HG02970 (cell line): ENCODE results near the gene RTN4IP1.
"Not testable (repeated sequence)": the region's sequence is repeated elsewhere in the genome, so short reads cannot be mapped to it uniquely, and the experiment has no call there.

Experiments
- ATAC-seq: cut with Tn5 transposase; IDR thresholded peaks from one replicate; pipeline ENCODE4 v1.9.1; 2021; ENCODE audit warnings: mild to moderate bottlenecking, moderate library complexity, moderate number of reproducible peaks; ENCODE audit not compliant: unreplicated experiment, low FRiP score

The RTN4IP1 gene

DNA sequence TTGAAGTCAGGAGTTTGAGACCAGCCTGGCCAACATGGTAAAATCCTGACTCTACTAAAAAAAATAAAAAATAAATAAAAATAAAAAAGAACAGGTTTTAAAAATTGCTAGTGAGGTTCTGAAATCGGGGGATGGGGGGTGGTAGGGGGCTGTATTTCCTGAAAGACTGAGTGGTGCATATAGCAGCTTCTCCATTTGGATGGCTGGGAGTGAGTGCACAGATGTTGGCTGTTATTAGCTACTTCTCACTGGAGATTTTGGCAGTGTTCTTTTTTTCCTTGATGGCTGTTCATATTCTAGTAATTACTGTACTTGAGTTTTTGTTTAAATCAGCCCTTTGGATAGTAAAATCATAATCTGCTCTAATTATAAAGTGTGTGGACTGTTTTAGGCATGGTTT is 79.8 kb downstream of the RTN4IP1 start:
- ATAC-seq, result no peak

DNA sequence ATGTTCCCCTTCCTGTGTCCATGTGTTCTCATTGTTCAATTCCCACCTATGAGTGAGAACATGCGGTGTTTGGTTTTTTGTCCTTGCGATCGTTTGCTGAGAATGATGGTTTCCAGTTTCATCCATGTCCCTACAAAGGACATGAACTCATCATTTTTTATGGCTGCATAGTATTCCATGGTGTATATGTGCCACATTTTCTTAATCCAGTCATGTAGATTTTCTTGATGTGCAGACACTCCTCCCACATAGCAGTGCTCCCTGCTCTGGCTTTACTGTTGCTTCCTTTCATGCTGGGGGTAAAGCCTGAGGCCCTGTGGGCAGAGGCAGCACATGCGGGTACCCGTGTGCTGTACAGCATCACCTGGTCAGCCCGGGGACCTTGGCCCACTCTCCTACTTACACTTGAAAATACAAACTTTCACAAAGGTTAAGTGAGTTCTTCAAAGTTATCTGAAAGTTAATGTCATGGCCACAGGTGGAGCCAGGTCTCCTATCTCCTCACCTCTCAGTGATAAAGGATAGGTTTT is 80.3 kb downstream of the RTN4IP1 start:
- ATAC-seq, result not testable (repeated sequence)

DNA sequence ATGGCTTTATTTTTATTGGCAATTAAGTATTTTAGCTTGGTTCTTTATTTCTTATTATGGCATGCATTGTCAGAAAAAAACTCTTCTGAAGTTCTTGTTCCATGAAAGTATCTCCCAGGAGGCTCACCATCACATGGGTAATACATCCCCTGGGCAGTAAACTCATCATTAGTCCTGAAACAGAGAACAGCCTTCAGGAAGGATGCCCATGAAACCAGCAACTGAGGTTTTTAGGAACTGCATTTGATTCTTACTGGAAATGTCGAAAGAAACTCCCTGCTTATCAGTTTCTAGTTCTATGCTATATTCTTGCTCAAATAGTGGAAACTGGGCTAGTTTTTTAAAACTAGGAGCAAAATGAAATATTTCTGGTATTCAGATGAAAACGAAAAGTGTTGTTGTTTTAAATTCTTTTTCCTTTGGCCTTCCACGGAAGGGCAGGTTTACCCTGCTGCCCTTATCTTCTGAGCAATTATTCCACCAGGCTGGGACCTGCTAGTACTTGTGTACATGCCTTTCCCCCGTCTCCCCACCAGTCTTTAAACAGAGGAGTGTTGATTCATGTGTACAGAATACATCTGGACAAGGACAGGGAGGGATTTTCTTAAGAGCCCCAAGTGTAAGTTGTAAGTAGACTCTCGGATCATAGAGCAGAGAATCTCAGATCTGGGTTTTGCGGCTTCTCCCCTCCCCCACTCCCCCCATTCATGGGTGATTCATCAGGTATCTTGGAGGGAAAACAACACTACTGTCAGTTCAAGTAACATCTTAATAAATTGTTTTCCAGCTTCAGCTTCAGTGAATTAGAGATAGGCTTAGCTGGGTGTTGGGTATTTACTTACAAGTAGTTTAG is 81.5 kb downstream of the RTN4IP1 start:
- ATAC-seq, result no peak

DNA sequence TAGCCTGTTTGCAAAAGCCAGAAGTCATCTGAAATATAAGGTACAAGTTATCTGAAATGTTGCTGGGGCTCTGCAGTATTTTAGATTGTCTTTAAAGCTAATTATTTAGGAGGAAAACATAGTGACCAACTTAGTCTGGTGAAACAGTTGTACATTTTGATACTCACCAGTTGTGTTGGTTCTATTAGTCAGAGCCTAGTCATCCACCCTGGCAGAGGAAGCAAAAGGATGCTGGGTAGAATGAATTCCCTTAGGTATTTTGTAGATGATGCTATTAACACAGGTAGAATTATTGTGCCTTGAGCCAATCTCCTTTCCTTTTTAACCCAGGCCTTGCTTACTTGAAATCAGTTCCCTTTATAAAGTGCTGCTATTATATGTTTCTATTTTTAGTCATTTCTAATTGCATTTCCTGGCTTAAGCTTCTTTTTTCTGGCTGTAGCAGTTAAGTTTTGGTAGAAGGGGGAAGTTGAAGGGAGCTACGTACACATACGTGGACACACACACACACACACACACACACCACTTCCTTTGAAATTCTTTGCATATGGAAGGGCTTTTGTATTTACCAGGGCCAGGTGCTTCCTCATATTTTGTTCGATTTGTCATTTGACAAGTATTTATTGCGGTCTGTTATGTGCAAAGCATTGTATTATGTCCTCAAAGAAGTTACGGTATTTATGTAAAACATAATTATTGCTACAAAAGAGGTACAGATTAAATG is 82.4 kb downstream of the RTN4IP1 start:
- ATAC-seq, result no peak

DNA sequence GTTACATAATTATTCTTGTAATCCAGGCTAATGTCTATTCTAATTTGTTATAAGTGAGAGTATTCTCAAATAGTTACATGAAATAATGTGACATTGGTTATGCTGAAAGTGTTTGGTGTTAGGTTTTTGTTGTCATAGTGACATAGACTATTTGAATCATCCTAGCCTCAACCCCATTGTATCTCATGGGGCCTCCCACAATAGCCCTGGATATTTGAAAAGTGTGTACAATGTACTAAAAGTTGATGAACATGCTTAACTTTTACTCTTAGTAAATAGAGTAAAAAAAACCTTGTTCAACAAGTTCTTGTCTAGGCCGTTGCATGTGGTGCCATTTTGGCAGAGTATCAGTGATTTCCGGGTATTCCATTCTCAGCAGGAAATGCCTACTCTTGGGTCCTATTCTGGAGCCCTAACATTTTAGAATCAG is 83.0 kb downstream of the RTN4IP1 start:
- no peak for ATAC-seq

DNA sequence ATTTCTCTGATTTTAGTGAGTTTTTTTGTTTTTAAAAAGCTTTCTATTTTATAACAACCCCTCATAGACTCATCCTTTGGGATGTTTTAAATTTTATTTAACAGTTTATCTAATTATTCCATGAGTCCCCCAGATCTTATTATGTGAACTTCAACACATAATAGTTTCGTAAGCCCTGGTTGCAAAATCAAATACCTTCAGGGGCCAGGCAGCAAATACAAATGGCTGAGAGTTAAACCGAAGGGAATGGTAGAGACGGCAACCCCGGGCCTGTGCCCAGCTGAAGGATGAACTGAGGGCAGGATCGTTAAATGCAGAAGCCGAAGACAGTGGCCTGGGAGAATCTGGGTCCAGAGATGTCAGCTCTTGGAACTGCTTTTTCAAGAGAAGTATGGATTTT is 88.4 kb downstream of the RTN4IP1 start:
- no peak for ATAC-seq

DNA sequence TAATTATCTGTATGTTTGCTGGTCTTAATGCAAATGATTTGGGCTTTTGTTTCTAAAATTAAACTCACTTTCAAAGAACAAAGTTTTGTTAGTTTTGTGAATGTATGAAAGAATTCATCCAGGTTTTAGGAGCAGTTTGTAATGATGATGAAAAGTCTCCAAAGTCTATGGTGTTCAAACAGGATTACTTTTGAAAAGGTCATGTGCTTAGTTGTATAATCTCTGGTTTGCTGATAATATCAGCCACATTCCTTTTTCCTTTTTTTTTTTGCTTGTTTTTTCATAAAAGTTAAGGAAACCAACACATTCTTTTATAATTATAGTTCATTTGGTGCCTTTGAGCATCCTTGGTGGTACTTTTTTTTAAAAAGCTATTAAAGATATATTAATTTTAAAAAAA is 88.9 kb downstream of the RTN4IP1 start:
- ATAC-seq, result no peak

DNA sequence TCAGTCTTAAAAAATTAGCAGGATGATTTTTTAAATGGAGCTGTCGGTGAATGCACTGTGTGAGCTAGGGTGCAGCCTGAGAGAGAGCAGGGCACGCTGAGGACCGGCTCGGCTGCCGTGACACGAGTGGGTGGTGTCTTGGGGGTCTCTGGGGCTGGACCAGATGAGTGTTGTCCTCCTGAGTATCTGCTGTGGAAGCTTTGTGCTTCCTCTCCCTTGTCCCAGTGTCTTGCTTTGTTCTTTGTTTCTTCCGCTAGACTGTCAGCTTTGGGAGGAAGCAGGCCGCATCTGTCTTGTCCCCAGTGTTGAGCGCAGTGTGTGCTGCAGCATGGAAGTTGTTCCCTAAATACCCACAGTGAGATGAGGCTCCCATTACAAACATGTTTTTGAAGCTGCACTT is 89.4 kb downstream of the RTN4IP1 start:
- ATAC-seq, result no peak

DNA sequence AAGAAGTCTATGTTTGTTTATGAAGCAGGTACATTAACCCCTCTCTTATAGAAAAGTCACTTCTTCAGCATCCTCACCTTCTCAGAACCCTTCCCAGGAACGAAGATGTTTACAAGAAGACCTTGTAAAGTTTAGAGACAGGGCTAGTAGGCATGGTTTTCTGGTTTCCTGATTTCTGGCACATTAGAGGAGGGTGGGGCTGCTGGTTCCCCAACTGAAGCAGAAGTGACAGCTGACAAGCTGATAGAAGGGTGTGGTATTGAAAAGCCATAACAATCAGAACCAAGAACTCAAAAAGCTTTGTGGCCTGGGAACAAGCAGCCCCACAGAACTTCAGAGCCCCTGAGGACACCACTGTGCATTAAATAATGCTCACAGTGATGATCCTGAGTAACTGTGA is 91.2 kb downstream of the RTN4IP1 start:
- no peak for ATAC-seq

DNA sequence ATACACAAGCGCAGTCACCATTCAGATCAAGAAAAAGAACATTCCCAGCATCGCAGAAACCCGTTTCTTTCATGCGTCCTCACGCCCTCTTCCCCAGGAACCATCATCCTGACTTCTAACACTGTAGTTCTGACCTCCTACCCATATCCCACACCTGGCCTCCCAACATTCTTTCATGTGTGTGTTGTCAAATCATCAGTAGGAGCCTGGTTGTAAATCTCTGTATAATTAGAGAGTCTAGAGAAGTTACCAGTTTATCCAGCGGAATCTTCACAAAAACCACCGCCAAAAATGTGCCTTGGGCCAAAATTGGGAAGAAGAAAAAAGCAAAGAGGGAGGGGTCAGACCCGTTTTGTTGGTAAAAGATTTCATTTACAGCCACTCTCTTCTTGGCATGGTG is 91.6 kb downstream of the RTN4IP1 start:
- no peak for ATAC-seq

DNA sequence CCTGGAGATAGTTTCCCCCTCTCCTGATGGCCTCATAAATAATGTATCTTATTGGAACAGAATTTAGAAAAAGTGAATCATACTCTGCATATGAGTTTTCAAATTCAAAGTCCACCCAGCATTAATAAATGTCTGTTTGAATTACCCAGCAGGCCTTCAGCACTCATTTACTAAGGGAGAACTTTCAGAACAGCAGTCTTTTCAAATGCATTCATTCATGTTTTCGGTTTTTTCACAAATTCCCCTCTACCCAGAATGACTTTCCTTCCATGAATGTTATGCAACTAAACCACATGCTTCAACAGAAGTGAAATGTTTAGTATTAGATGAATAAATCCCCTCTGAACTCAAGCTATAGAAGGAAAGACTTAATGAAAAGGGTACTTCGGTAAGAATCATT is 92.4 kb downstream of the RTN4IP1 start:
- ATAC-seq, result no peak

DNA sequence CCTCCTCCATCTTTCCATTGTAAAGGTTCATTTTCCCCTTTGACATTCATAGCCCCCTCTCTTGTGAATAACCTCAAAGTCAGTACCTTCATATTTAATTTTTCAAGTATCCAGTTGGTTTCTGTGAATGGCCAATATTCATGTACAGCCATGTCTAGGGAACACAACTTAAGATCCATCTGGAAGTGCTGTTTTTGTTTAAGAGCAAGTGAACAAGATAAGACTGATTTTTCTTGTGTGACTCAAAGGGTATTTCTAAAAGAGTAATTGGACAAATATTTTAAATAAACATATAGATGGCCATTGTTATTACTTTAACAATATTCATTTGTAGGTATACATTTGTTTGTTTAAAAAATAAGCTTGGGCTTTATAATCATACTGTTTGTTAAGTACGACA is 92.9 kb downstream of the RTN4IP1 start:
- no peak for ATAC-seq

DNA sequence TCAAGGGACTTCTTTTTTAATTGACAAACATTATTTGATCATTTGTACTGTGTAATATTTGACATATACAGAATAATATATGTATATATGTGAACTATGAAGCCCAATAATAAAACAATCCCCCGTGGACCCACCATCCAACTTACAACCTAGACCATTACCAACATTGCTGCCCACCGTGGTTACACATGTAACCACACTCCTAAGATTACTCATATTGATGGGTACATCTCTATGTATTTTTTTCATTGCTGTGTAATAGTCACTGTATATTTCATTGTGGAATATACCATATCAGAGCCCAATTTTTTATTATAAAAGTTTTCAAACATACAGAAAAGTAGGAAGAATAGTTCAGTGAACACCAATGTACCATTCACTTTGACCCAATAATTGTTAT is 94.3 kb downstream of the RTN4IP1 start:
- no peak for ATAC-seq

DNA sequence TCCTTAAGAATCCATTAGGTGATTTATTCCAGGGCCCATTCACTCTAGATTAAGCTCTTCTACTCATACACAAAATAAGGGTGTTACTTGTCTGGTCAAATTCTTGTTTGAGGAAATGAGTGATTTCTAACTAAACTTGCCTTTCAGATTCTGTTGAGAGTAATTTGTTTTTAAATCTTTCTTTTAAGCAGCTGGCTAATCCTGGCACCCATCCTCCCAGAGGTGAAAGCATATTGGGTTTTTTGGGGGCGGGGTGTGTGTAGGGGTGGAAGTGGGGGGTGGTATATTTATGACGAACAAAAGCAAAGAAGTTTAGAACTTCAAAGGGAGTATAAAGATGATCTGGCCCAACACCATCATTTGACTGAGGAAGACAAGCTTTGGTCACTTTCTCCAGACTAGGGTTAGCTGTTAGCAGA is 94.7 kb downstream of the RTN4IP1 start:
- ATAC-seq, result no peak

DNA sequence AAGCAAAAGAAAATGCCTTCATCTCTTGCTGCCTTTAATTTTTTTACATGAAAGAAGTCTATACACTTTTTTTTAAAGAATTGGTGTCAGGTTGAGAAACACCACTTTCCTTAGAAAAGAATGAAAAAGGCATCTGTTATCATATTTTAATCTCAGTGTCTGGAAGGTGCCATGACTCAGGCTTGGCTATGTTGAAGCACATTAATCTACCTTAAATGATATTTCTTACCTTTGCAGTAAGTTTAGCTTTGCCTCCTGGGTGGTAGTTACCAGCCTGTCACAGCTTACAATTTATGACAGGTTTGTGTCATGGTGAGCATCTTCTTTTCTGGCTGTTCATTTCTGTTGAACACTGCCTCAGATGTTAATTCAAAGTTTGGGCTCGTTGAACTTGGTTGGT is 95.3 kb downstream of the RTN4IP1 start:
- no peak for ATAC-seq

DNA sequence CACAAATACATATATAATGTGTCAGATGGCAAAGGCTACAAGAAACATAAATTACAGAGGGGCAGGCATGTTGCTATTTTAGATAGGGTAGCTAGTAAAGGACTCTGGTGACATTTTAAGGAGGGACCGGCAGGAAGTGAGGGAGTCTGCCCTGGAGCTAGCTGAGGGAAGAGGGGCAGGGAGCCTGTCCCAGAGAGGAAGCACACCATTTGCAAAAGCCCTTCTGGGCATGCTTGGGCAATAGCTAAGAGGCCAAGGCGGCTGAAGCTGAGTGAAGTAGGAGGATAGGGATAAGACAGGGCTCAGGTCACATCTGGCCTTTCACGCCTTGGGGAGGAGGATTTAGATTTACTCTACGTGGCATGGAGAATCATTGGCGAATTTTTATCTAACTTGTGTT is 96.2 kb downstream of the RTN4IP1 start:
- no peak for ATAC-seq

DNA sequence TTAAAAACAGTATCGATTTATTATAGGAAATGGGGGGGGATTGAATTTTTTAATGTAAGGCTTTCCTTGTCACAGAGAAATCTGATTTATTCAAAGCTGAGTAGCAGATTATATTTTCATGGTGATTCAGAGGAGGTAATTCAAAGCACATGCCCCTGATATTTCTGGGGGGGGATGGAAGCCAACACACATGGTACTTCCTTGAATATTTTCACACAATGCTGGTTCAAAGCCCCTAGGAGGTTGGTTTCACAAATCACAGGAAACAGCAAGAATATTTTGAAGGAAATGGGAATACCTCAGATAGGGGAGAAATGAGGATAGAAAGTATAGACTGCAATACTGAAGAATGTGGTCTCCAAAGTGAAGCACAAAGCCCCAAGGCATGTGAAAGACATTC is 98.8 kb downstream of the RTN4IP1 start:
- no peak for ATAC-seq

DNA sequence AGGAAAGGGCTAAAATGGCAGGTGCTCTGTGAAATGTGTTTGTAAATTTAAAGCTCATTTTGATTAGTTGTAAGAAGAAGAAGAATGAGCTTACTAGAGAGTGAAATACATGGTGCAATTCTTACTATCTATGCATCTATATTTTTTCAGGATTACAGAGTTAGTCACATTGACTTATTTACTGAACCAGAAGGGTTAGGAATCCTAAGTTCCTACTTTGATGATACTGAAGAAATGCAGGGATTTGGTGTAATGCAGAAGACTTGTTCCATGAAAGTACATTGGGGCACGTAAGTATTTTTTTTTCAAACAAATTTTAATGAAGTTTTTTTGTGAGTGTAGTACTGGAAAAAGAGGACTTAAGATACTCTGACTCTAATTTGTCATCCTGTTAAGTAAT is 99.3 kb downstream of the RTN4IP1 start:
- ATAC-seq, result no peak

DNA sequence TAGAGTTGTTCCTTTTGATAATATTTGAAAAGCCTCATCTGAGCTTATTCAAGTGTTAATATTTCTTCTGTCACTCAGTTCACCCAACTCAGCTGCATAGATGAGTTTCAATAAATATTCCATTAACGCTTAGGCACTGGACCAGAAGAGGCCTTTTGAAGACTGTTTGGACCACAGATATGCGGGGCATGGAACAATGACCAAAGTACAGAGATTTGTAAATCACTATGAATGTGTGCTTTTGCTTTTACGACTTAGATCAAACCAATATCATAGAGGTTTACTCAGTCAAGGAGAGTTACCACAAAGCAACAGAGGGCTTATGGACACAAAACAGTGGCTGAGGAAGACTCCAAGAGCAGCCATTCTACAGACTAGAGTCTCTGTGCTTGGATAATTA is 99.9 kb downstream of the RTN4IP1 start:
- no peak for ATAC-seq

DNA sequence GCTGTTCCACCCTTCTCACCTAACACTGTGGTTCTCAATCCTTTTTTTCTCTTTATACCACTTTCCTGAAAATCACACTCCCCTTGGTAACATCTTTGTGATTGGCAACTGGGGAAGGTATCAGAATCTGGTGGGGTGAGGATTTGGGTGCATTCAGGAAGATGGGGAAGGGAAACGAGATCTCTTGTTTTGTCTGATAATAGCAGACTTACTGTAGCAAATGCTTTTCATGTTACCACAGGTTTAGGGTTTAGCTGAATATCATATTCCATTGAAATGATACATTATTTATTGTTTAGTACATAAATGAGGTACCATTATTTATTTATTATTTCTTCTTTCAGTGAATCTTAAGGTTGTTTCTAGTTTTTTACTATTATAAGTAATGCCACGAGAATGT is 100.8 kb downstream of the RTN4IP1 start:
- no peak for ATAC-seq

DNA sequence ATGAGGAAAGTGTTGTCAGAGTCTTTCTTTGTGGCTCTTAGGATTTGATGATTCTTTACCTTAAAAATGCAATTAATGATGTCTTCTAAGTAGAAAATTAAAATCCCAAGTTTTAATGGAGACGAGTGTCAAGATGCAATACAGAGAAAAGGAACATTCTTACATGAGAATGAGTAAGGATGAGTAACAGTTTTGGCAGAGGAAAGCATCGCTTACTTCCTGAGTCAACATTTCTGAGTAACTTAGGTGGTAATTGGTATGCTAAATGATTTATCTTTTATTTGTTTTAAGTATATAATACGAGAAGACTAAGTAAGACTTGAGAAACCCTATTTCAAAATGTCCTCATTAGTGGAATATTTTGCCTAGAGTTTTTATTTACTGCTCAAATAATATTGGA is 101.3 kb downstream of the RTN4IP1 start:
- ATAC-seq, result no peak

DNA sequence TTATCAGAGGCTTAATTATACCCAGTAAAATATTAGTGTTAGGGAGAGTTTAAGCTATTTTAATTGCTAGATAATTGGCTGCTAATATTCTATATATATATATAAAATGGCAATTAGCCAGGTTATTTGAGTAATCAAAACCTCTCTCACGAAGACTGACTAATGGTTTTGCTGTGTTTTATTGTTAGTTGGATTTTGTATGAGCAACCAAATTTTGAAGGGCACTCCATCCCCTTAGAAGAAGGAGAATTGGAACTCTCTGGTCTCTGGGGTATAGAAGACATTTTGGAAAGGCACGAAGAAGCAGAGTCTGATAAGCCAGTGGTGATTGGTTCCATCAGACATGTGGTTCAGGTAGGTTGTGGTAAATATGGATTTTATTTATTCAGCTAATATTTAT is 102.2 kb downstream of the RTN4IP1 start:
- ATAC-seq, result no peak
